Measurements from ENCODE around the gene CDC42BPA.

The CDC42BPA gene

DNA sequence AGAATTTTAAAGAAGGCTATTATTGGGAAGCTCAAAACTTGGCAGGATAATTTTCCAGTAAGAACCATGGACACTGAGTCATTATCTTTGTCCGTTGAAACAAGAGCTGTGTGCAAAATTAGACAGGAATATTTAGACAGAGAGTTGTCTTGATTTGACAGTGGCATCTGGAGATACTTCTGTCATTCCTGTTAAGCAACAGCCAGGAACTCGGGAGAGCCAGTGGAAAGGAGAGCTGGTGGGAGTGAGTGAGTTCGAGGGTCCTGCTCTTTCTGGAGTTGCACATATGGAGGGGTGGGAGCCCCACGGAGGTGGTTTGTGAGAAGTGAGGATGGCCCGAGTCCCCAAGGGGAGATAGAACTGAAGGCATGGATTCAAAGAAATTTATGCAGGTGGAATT lies 375.1 kb downstream of the CDC42BPA start:
- no peak for DNase-seq (ENCODE audit: low read depth)

DNA sequence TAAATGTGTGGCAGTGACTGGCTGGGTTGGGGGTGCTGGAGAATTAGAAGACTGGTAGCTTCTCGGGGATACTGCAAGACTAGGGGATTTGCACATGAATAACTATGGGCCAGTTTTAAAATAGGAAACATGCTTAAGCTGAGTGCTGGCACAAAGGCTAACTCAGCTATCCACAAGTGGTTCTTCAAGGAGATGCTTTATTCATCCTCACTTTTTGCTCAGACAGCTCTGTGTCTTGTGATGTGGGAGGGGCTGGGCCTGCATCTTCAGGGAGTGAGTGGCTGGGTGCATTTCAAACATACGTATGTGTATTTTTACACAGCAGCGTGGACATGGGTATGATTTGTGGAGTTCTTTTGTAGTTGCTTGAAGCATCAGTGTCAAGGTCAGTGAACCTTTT lies 375.9 kb downstream of the CDC42BPA start:
- DNase-seq (ENCODE audit: low read depth), result no peak

DNA sequence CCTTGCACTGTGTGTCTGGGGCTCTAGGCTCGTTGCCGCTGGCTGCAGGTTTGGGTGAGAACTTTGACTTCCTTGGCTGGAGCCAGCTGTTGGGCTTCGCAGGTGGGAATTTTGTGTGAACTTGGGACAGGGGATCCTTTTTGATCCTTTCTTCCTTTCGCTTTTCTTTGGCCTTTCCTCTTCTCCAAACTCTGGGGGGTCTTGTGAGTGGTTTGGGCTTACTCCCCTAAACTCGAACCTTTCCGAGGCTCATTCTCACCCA lies 377.6 kb downstream of the CDC42BPA start:
- DNase-seq (ENCODE audit: low read depth), result no peak

DNA sequence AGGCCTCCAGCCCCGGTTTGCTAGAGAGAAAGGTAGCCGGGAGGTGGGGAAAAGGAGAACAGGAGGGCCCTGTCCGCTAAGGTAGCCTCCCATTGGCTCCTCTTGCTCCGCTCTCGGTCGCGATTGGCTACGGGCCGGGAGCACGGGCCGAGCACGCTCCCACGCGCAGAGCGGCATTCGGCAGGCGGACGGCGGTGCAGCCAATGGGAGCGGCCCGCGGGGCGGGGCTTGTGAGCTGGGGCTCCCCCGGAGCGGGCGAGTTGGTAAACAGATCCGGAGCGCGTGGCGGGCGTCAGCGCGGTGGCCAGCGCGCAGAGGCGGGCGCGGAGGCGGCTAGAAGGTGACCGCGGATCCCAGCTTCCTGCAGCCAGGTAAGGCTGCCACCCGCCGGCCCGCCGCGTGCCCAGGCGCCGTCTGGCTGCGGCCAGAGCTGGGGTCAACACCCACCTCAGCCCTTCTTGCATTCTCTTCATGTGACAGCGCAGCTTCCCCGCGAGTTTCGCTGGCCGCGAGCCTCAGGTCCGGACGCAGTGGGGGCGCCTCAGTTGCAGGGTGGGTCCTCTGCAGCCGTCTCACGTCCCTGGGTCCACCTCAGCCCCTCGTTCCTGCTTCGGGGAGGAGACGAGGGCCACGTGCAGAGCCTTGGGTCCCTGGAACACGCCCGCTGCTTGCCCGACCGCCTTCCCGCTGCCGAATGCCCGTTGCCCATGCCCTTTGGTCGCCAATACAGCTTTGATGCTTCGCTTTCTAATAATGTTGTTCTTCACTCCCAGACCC lies 378.1 kb downstream of the CDC42BPA start, which contains the start of gene COQ8A:
Gene COQ8A (plus strand): TSS at position 266 of the 777 bp plus-strand sequence. CDS start 21,092 bp downstream, outside the sequence.
- peak; percentile 100 for DNase-seq (ENCODE audit: low read depth)

All from fibroblast of gingiva (primary cell).